IMR-90 (cell line): ENCODE data around the gene SOX8. TPM values are rescaled to one million over a fixed set of nuclear protein-coding genes. Genes with fewer than 3 reads are reported as not detected.

ENCODE experiments used
- ATAC-seq: fragments of 200-7000 bp; cut with Tn5 transposase; 2 replicates; pipeline ENCODE4 v1.9.1; 2020; ENCODE audit warnings: low read depth, mild to moderate bottlenecking, moderate library complexity
- BruUV-seq: library from RNA; stranded (reverse); fragments of 400-500 nt; replicated peaks from 2 replicates; lab custom pipeline; 2021; lab: Mats Ljungman, UMichigan
- CTCF ChIA-PET: fragments of 300-600 bp; formaldehyde crosslinking; extraction: SDS; loops from one replicate; lab custom pipeline; 2021; ENCODE audit warnings: antibody characterized with exemption; lab: Yijun Ruan, JAX
- POLR2A ChIA-PET: fragments of 300-600 bp; sonication (Branson Sonifier 250); formaldehyde crosslinking; loops from one replicate; lab custom pipeline; 2022; ENCODE audit warnings: antibody characterized with exemption; ENCODE audit not compliant: unreplicated experiment; lab: Charles Lee
- DNase-seq: peaks from one replicate; pipeline ENCODE4 v3.0.0; 2013
- H2AFZ ChIP-seq: replicated peaks from 2 replicates; pipeline ENCODE3; 2013; ENCODE audit warnings: low read length, mild to moderate bottlenecking; ENCODE audit not compliant: poor library complexity
- H2AK5ac ChIP-seq: 2 replicates; pipeline ENCODE4 v1.6.1; 2013; ENCODE audit warnings: low read depth, low read length, inconsistent platforms
- H2AK9ac ChIP-seq: replicated peaks from 2 replicates; pipeline ENCODE3; 2013; ENCODE audit warnings: mild to moderate bottlenecking, low read depth, low read length, moderate library complexity; ENCODE audit not compliant: poor library complexity
- H2BK120ac ChIP-seq: 2 replicates; pipeline ENCODE4 v1.6.1; 2013; ENCODE audit warnings: low read depth, low read length, inconsistent platforms
- H2BK15ac ChIP-seq: 3 replicates; pipeline ENCODE4 v1.6.1; 2013; ENCODE audit warnings: low read depth, low read length, inconsistent platforms
- H2BK20ac ChIP-seq: 2 replicates; pipeline ENCODE4 v1.6.1; 2013; ENCODE audit warnings: low read depth, mild to moderate bottlenecking, inconsistent platforms, low read length, moderate library complexity
- H2BK5ac ChIP-seq: 2 replicates; pipeline ENCODE4 v1.6.1; 2013; ENCODE audit warnings: mild to moderate bottlenecking, low read depth, low read length, inconsistent platforms; ENCODE audit not compliant: poor library complexity, severe bottlenecking
- H3K14ac ChIP-seq: replicated peaks from 2 replicates; pipeline ENCODE4 v1.6.1; 2013; ENCODE audit warnings: low read depth, low read length, inconsistent platforms
- H3K18ac ChIP-seq: 2 replicates; pipeline ENCODE4 v1.6.1; 2013; ENCODE audit warnings: low read depth, low read length, control low read depth
- H3K23ac ChIP-seq: 2 replicates; pipeline ENCODE4 v1.6.1; 2013; ENCODE audit warnings: low read depth, low read length, inconsistent platforms
- H3K27ac ChIP-seq: 2 replicates; pipeline ENCODE4 v1.5.1; 2013; ENCODE audit warnings: mild to moderate bottlenecking, control low read depth, low read length; ENCODE audit not compliant: insufficient read depth
- H3K27me3 ChIP-seq: 2 replicates; pipeline ENCODE4 v1.6.1; 2013; ENCODE audit warnings: low read length; ENCODE audit not compliant: control insufficient read depth, insufficient read depth
- H3K36me3 ChIP-seq: 2 replicates; pipeline ENCODE4 v1.6.1; 2013; ENCODE audit warnings: low read length, mixed read lengths; ENCODE audit not compliant: control insufficient read depth, insufficient read depth
- H3K4ac ChIP-seq: 2 replicates; pipeline ENCODE4 v1.6.1; 2013; ENCODE audit warnings: low read depth, low read length, inconsistent platforms
- H3K4me1 ChIP-seq: 2 replicates; pipeline ENCODE4 v1.6.1; 2013; ENCODE audit warnings: low read length, mixed read lengths; ENCODE audit not compliant: control insufficient read depth, insufficient read depth
- H3K4me2 ChIP-seq: 2 replicates; pipeline ENCODE4 v1.6.1; 2013; ENCODE audit warnings: low read depth, mild to moderate bottlenecking, control low read depth, low read length, moderate library complexity
- H3K4me3 ChIP-seq: 2 replicates; pipeline ENCODE4 v1.5.1; 2013; ENCODE audit warnings: low read depth, mild to moderate bottlenecking, control low read depth, low read length, moderate library complexity; ENCODE audit not compliant: insufficient read depth
- H3K56ac ChIP-seq: 2 replicates; pipeline ENCODE4 v1.6.1; 2013; ENCODE audit warnings: low read length, inconsistent platforms; ENCODE audit not compliant: insufficient read depth; ENCODE audit errors: extremely low read depth
- H3K79me1 ChIP-seq, 2 experiments: 2 replicates each; pipeline ENCODE4 v1.6.1; 2013; ENCODE audit warnings: low read length in 2 of 2, inconsistent platforms in 1 of 2, low read depth in 1 of 2
- H3K9ac ChIP-seq: 2 replicates; pipeline ENCODE4 v1.6.1; 2013; ENCODE audit warnings: low read depth, low read length, control low read depth
- H3K9me1 ChIP-seq: 2 replicates; pipeline ENCODE4 v1.6.1; 2013; ENCODE audit warnings: low read length, inconsistent platforms; ENCODE audit not compliant: insufficient read depth
- H3K9me3 ChIP-seq: 2 replicates; pipeline ENCODE4 v1.6.1; 2013; ENCODE audit warnings: low read length; ENCODE audit not compliant: control insufficient read depth, insufficient read depth
- H4K20me1 ChIP-seq: 2 replicates; pipeline ENCODE4 v1.6.1; 2013; ENCODE audit warnings: low read length, inconsistent platforms; ENCODE audit not compliant: insufficient read depth
- H4K5ac ChIP-seq: 2 replicates; pipeline ENCODE4 v1.6.1; 2013; ENCODE audit warnings: mild to moderate bottlenecking, low read depth, low read length, control low read depth
- H4K8ac ChIP-seq, 2 experiments: 2 replicates each; pipeline ENCODE4 v1.6.1; 2013; ENCODE audit warnings: low read depth in 2 of 2, low read length in 2 of 2, control low read depth in 1 of 2, inconsistent platforms in 1 of 2
- H4K91ac ChIP-seq: 2 replicates; pipeline ENCODE4 v1.6.1; 2013; ENCODE audit warnings: low read depth, low read length, inconsistent platforms; ENCODE audit not compliant: insufficient read depth
- CEBPB ChIP-seq: IDR thresholded peaks from 2 replicates; pipeline ENCODE4 v1.6.1; 2012; ENCODE audit warnings: low read depth, low read length, improper control_type of control experiment
- CHD1 ChIP-seq: IDR thresholded peaks from 2 replicates; pipeline ENCODE4 v1.6.1; 2012; ENCODE audit warnings: low read depth, low read length, improper control_type of control experiment
- FOS ChIP-seq: fragments of 150-350 bp; IDR thresholded peaks from 2 replicates; pipeline ENCODE4 v1.6.1; 2016; ENCODE audit warnings: low read depth, low read length
- MAFK ChIP-seq: IDR thresholded peaks from 2 replicates; pipeline ENCODE4 v1.6.1; 2012; ENCODE audit warnings: low read depth, low read length, improper control_type of control experiment
- MAZ ChIP-seq: IDR thresholded peaks from 2 replicates; pipeline ENCODE4 v1.6.1; 2012; ENCODE audit warnings: low read depth, mild to moderate bottlenecking, low read length, improper control_type of control experiment, moderate library complexity, borderline replicate concordance
- MXI1 ChIP-seq: IDR thresholded peaks from 2 replicates; pipeline ENCODE4 v1.6.1; 2012; ENCODE audit warnings: low read depth, mild to moderate bottlenecking, low read length, moderate library complexity, borderline replicate concordance
- POLR2A ChIP-seq: IDR thresholded peaks from 2 replicates; pipeline ENCODE4 v1.6.1; 2012; ENCODE audit warnings: mild to moderate bottlenecking, low read depth, low read length
- RAD21 ChIP-seq: IDR thresholded peaks from 2 replicates; pipeline ENCODE4 v1.6.1; 2012; ENCODE audit warnings: low read length, improper control_type of control experiment
- RFX5 ChIP-seq: IDR thresholded peaks from 2 replicates; pipeline ENCODE4 v1.8.0; 2012; ENCODE audit warnings: low read depth, mild to moderate bottlenecking, low read length, moderate library complexity
- WGBS, 2 experiments: methylation state at CpG; one replicate each; pipeline versions ENCODE4 v1.1.5 to v1.1.7; 2013; ENCODE audit warnings: missing lambda C conversion rate in 2 of 2; ENCODE audit not compliant: insufficient read length in 1 of 2; ENCODE audit errors: extremely low coverage in 2 of 2; 5-methylcytosine and 5-hydroxymethylcytosine counted together
- dilution Hi-C: fragments of 300-500 bp; cut with HindIII; formaldehyde crosslinking; loops from one replicate; pipeline ENCODE4 v1.14.3; 2018; ENCODE audit warnings: low sequenced_read_pairs; ENCODE audit not compliant: unreplicated experiment
- in situ Hi-C: fragments of 300-500 bp; cut with MboI; formaldehyde crosslinking; loops from 3 replicates; pipeline ENCODE4 v1.14.3; 2019; ENCODE audit warnings: low sequenced_read_pairs, inconsistent platforms, mixed read lengths
- intact Hi-C: fragments of 100-400 bp; cut with micrococcal nuclease; formaldehyde crosslinking; loops from 2 replicates; pipeline ENCODE4 v1.10.0; 2022
- polyA plus RNA-seq, 3 experiments: library from polyadenylated mRNA; depleted of rRNA; stranded (reverse); fragments of >200 nt; gene quantifications; 2 replicates each; pipeline ENCODE4 v1.2.3, GENCODE V29; 2012; ENCODE audit warnings: low replicate concordance in 1 of 3
- total RNA-seq: library from RNA; depleted of rRNA; stranded (reverse); fragments of >200 nt; gene quantifications from 2 replicates; pipeline ENCODE4 v1.2.3, GENCODE V29; 2012
- TF ChIP-seq, protein P1 (sequence below): conservative IDR thresholded peaks from 2 replicates; pipeline ENCODE4 v1.5.1; 2012; ENCODE audit warnings: mild to moderate bottlenecking, low read depth, low read length, improper control_type of control experiment
- TF ChIP-seq, protein P2 (sequence below): fragments of 150-350 bp; IDR thresholded peaks from 2 replicates; pipeline ENCODE4 v1.6.1; 2016; ENCODE audit warnings: low read depth, mild to moderate bottlenecking, low read length, moderate library complexity, borderline replicate concordance

Gene SOX8
- total and polyA plus RNA-seq, 2 of the 4 experiments (the other 2 are of a cell fraction) = under 0.01 to 0.26 TPM

DNA sequence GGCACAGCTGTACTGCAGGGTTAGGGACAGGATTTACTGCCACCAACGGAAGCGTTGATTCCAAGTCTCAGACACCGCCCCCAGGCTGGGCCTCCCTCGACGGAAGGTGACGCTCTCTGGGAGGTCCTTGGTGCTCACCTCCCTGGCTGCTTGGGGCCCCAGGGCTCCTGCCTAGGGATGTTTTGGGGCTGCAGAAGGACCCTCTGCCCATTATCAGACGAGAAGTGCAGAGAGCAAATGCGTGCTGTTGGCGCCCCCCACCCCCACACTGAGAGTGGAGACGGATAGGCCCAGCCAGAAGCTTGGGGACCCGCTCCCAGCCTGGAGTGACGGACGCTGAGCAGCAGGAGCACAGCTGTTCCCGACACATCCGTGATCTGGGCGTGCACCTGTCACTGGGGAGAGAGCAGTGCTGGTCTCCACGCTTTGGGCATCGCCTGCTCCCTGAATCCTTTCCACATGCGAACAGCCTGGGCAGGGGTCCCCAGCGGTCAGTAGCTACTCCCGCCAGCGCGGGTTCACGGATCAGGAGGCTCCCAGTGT is 5.1 kb upstream of the SOX8 start:
- no peaks in the 10 kb centered on the region for H3K36me3 ChIP-seq
- H3K9me3 ChIP-seq = peaks cover 4% of the 10 kb centered on the region; the same call in 1 of the 2 replicates
- no peak overlapping the region for H2BK120ac ChIP-seq
- no peak overlapping the region for H2BK20ac ChIP-seq
- H3K56ac ChIP-seq = no peak overlapping the region
- no peak overlapping the region for H2BK15ac ChIP-seq
- H3K9me1 ChIP-seq = no peaks in the 10 kb centered on the region; the same call in 1 of the 2 replicates
- no peaks in the 10 kb centered on the region for H3K79me1 ChIP-seq
- 49% methylated on average over 14 of the region's 24 CpGs; no CpG with 5 or more reads in 1 of the 2 experiments for whole genome bisulfite sequencing, 2 experiments
- H2AK9ac ChIP-seq = no peak overlapping the region
- no peak overlapping the region for H3K4ac ChIP-seq
- intact Hi-C loops = no loop called here
- H3K23ac ChIP-seq = no peak overlapping the region
- CTCF ChIA-PET = no interaction called here
- no peak overlapping the region for H4K91ac ChIP-seq
- no peak overlapping the region for H3K27ac ChIP-seq
- H3K4me1 ChIP-seq = no peaks in the 10 kb centered on the region
- H3K4me2 ChIP-seq = no peak overlapping the region
- peaks cover 75% of the 10 kb centered on the region for H3K27me3 ChIP-seq
- ATAC-seq (no peak), DNase-seq (no peak)
- in situ Hi-C loops = no loop called here
- no peak overlapping the region for H2AK5ac ChIP-seq
- dilution Hi-C loops = no loop called here
- POLR2A ChIA-PET = no interaction called here
- no peaks in the 10 kb centered on the region; the same call in 1 of the 2 replicates for H4K20me1 ChIP-seq
- H4K5ac ChIP-seq = no peak overlapping the region
- TF ChIP-seq, protein P1, sequence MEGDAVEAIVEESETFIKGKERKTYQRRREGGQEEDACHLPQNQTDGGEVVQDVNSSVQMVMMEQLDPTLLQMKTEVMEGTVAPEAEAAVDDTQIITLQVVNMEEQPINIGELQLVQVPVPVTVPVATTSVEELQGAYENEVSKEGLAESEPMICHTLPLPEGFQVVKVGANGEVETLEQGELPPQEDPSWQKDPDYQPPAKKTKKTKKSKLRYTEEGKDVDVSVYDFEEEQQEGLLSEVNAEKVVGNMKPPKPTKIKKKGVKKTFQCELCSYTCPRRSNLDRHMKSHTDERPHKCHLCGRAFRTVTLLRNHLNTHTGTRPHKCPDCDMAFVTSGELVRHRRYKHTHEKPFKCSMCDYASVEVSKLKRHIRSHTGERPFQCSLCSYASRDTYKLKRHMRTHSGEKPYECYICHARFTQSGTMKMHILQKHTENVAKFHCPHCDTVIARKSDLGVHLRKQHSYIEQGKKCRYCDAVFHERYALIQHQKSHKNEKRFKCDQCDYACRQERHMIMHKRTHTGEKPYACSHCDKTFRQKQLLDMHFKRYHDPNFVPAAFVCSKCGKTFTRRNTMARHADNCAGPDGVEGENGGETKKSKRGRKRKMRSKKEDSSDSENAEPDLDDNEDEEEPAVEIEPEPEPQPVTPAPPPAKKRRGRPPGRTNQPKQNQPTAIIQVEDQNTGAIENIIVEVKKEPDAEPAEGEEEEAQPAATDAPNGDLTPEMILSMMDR = no peak
- TF ChIP-seq FOS (no peak), POLR2A (no peak), MXI1 (no peak), RFX5 (no peak), CEBPB (no peak), CHD1 (no peak), MAFK (no peak), MAZ (no peak), RAD21 (no peak)
- TF ChIP-seq, protein P2, sequence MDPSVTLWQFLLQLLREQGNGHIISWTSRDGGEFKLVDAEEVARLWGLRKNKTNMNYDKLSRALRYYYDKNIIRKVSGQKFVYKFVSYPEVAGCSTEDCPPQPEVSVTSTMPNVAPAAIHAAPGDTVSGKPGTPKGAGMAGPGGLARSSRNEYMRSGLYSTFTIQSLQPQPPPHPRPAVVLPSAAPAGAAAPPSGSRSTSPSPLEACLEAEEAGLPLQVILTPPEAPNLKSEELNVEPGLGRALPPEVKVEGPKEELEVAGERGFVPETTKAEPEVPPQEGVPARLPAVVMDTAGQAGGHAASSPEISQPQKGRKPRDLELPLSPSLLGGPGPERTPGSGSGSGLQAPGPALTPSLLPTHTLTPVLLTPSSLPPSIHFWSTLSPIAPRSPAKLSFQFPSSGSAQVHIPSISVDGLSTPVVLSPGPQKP = no peak
- BruUV-seq = no TSS peak
- H2AFZ ChIP-seq = no peak overlapping the region
- no peak overlapping the region for H2BK5ac ChIP-seq
- H3K14ac ChIP-seq = no peak overlapping the region
- no peak overlapping the region for H4K8ac ChIP-seq
- H3K9ac ChIP-seq = no peak overlapping the region
- no peak overlapping the region for H3K4me3 ChIP-seq
- no peak overlapping the region for H3K18ac ChIP-seq
